WTC11 (cell line): ENCODE data around the gene DGKQ. TPM values are rescaled to one million over a fixed set of nuclear protein-coding genes. Genes with fewer than 3 reads are reported as not detected.

Source experiments
- ATAC-seq: fragments of 200-7000 bp; cut with Tn5 transposase; 2 replicates; pipeline ENCODE4 v1.10.0; 2021; ENCODE audit warnings: mild to moderate bottlenecking, moderate library complexity
- CTCF ChIA-PET: fragments of 300-600 bp; sonication (Branson Sonifier 250); formaldehyde crosslinking; loops from one replicate; lab custom pipeline; 2021; ENCODE audit warnings: antibody characterized with exemption; lab: Charles Lee
- POLR2A ChIA-PET: fragments of 350-600 bp; sonication (Branson Sonifier 250); formaldehyde crosslinking; loops from one replicate; lab custom pipeline; 2021; ENCODE audit warnings: antibody characterized with exemption; lab: Charles Lee
- DNase-seq: peaks from one replicate; pipeline ENCODE4 v3.0.0; 2021; ENCODE audit warnings: low spot score
- H3K27ac Mint-ChIP-seq: 2 replicates; pipeline ENCODE4 v1.8.0; 2021; ENCODE audit warnings: mixed read lengths
- H3K27me3 Mint-ChIP-seq: 2 replicates; pipeline ENCODE4 v1.8.0; 2021; ENCODE audit warnings: low read depth, mild to moderate bottlenecking, moderate library complexity, mixed read lengths
- H3K36me3 Mint-ChIP-seq: 2 replicates; pipeline ENCODE4 v1.8.0; 2021; ENCODE audit warnings: mixed read lengths
- H3K4me1 Mint-ChIP-seq: 2 replicates; pipeline ENCODE4 v1.8.0; 2022; ENCODE audit warnings: mixed read lengths
- H3K4me3 Mint-ChIP-seq: 2 replicates; pipeline ENCODE4 v1.8.0; 2021; ENCODE audit warnings: mild to moderate bottlenecking, moderate library complexity, mixed read lengths
- H3K9me3 Mint-ChIP-seq: 2 replicates; pipeline ENCODE4 v1.8.0; 2021; ENCODE audit warnings: mixed read lengths
- ATF1 ChIP-seq: sonication (generic); formaldehyde crosslinking; IDR thresholded peaks from 2 replicates; pipeline ENCODE4 v1.8.1; 2023; ENCODE audit warnings: mild to moderate bottlenecking, moderate library complexity, missing genetic modification reagents
- GABPB1 ChIP-seq: sonication (generic); formaldehyde crosslinking; IDR thresholded peaks from 2 replicates; pipeline ENCODE4 v1.8.1; 2023; ENCODE audit warnings: mild to moderate bottlenecking, missing genetic modification reagents
- GTF2I ChIP-seq: fragments of 250-450 bp; sonication (Bioruptor Pico); conservative IDR thresholded peaks from 2 replicates; pipeline ENCODE4 v1.4.0; 2021; ENCODE audit warnings: mild to moderate bottlenecking
- IRF2 ChIP-seq: sonication (generic); formaldehyde crosslinking; IDR thresholded peaks from 2 replicates; pipeline ENCODE4 v1.8.0; 2022; ENCODE audit warnings: low read depth, missing genetic modification reagents, borderline replicate concordance
- JAZF1 ChIP-seq: fragments of 250-450 bp; sonication (Bioruptor Pico); IDR thresholded peaks from 2 replicates; pipeline ENCODE4 v1.9.0; 2021; ENCODE audit warnings: moderate library complexity, mild to moderate bottlenecking, inconsistent platforms
- NFE2L1 ChIP-seq: sonication (generic); formaldehyde crosslinking; IDR thresholded peaks from 2 replicates; pipeline ENCODE4 v1.8.1; 2023; ENCODE audit warnings: missing genetic modification reagents
- SMAD4 ChIP-seq: sonication (generic); formaldehyde crosslinking; IDR thresholded peaks from 2 replicates; pipeline ENCODE4 v1.8.0; 2022; ENCODE audit warnings: mild to moderate bottlenecking, missing genetic modification reagents
- TEAD4 ChIP-seq: sonication (generic); formaldehyde crosslinking; IDR thresholded peaks from 2 replicates; pipeline ENCODE4 v1.8.0; 2022; ENCODE audit warnings: mild to moderate bottlenecking, missing genetic modification reagents
- ZNF138 ChIP-seq: sonication (generic); formaldehyde crosslinking; conservative IDR thresholded peaks from 2 replicates; pipeline ENCODE4 v1.8.1; 2022; ENCODE audit warnings: mild to moderate bottlenecking, moderate library complexity, missing genetic modification reagents
- ZNF423 ChIP-seq: fragments of 250-450 bp; sonication (Bioruptor Pico); IDR thresholded peaks from 2 replicates; pipeline ENCODE4 v2.1.2; 2022; ENCODE audit warnings: mild to moderate bottlenecking, moderate library complexity
- total RNA-seq: library from RNA; stranded (reverse); gene quantifications from 3 replicates; pipeline ENCODE4 v1.2.3, GENCODE V29; 2021
- TF ChIP-seq, protein P1 (sequence below): sonication (generic); formaldehyde crosslinking; IDR thresholded peaks from 2 replicates; pipeline ENCODE4 v1.8.0; 2022; ENCODE audit warnings: missing genetic modification reagents
- TF ChIP-seq, protein P2 (sequence below): sonication (generic); formaldehyde crosslinking; IDR thresholded peaks from 2 replicates; pipeline ENCODE4 v1.8.1; 2022; ENCODE audit warnings: low read depth, missing genetic modification reagents, borderline replicate concordance
- TF ChIP-seq, protein P3 (sequence below): sonication (generic); formaldehyde crosslinking; IDR thresholded peaks from 2 replicates; pipeline ENCODE4 v1.8.0; 2022; ENCODE audit warnings: mild to moderate bottlenecking, missing genetic modification reagents
- TF ChIP-seq, protein P4 (sequence below): sonication (generic); formaldehyde crosslinking; IDR thresholded peaks from 2 replicates; pipeline ENCODE4 v1.8.0; 2022; ENCODE audit warnings: mild to moderate bottlenecking, missing genetic modification reagents
- TF ChIP-seq, protein P5 (sequence below): sonication (generic); formaldehyde crosslinking; IDR thresholded peaks from 2 replicates; pipeline ENCODE4 v1.8.0; 2023; ENCODE audit warnings: missing genetic modification reagents
- TF ChIP-seq, protein P6 (sequence below): sonication (generic); formaldehyde crosslinking; conservative IDR thresholded peaks from 2 replicates; pipeline ENCODE4 v1.8.1; 2023; ENCODE audit warnings: mild to moderate bottlenecking, low read depth, missing genetic modification reagents, moderate library complexity

The DGKQ gene
- total RNA-seq, 1 experiment from 2014 or later: 19.3 TPM

DNA sequence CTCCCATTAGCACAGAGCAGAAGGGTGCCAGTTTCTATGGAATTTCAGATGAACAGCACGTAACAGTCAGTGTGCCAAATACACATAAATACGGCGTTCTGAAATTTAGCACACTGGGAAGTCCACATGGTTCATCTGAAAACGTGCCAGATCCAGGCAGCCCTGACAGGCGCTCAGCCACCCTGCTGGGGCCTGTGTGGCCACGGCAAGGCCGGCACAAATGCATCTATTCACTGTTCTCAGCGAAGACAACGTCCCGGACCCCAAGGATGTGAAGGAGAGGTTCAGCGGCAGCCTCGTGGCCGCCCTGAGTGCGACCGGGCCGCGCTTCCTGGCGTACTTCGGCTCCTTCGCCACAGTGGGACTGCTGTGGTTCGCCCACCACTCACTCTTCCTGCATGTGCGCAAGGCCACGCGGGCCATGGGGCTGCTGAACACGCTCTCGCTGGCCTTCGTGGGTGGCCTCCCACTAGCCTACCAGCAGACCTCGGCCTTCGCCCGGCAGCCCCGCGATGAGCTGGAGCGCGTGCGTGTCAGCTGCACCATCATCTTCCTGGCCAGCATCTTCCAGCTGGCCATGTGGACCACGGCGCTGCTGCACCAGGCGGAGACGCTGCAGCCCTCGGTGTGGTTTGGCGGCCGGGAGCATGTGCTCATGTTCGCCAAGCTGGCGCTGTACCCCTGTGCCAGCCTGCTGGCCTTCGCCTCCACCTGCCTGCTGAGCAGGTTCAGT is 15.6 kb downstream of the DGKQ start (continued):
- TF ChIP-seq, protein P1, sequence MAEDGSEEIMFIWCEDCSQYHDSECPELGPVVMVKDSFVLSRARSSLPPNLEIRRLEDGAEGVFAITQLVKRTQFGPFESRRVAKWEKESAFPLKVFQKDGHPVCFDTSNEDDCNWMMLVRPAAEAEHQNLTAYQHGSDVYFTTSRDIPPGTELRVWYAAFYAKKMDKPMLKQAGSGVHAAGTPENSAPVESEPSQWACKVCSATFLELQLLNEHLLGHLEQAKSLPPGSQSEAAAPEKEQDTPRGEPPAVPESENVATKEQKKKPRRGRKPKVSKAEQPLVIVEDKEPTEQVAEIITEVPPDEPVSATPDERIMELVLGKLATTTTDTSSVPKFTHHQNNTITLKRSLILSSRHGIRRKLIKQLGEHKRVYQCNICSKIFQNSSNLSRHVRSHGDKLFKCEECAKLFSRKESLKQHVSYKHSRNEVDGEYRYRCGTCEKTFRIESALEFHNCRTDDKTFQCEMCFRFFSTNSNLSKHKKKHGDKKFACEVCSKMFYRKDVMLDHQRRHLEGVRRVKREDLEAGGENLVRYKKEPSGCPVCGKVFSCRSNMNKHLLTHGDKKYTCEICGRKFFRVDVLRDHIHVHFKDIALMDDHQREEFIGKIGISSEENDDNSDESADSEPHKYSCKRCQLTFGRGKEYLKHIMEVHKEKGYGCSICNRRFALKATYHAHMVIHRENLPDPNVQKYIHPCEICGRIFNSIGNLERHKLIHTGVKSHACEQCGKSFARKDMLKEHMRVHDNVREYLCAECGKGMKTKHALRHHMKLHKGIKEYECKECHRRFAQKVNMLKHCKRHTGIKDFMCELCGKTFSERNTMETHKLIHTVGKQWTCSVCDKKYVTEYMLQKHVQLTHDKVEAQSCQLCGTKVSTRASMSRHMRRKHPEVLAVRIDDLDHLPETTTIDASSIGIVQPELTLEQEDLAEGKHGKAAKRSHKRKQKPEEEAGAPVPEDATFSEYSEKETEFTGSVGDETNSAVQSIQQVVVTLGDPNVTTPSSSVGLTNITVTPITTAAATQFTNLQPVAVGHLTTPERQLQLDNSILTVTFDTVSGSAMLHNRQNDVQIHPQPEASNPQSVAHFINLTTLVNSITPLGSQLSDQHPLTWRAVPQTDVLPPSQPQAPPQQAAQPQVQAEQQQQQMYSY (CRISPR knock-in tag): no peak
- TF ChIP-seq GABPB1 (CRISPR knock-in tag) (no peak), GTF2I (no peak)
- TF ChIP-seq, protein P2, sequence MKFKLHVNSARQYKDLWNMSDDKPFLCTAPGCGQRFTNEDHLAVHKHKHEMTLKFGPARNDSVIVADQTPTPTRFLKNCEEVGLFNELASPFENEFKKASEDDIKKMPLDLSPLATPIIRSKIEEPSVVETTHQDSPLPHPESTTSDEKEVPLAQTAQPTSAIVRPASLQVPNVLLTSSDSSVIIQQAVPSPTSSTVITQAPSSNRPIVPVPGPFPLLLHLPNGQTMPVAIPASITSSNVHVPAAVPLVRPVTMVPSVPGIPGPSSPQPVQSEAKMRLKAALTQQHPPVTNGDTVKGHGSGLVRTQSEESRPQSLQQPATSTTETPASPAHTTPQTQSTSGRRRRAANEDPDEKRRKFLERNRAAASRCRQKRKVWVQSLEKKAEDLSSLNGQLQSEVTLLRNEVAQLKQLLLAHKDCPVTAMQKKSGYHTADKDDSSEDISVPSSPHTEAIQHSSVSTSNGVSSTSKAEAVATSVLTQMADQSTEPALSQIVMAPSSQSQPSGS (CRISPR knock-in tag): no peak
- TF ChIP-seq, all 79 proteins: peak for 0

DNA sequence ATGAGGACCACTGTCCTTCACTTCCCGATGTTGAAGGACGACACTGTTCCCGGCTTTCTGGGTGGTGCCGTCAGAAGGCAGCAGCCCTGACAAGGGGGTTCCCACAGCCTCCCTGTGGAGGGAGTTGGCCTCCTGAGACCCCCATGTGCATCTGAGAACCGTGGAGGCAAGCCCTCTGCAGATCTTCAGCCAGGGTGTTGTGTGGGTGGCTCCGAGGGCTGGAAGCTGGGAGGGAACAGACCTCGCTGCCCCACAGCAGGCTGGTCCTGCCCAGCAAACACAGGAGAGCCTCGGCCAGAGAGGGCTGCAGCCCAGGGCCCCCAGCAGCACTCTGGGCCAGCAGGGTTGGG is 16.2 kb downstream of the DGKQ start:
- no peak overlapping the region for H3K4me3 Mint-ChIP-seq
- no peaks in the 10 kb centered on the region for H3K36me3 Mint-ChIP-seq
- H3K27ac Mint-ChIP-seq: no peak overlapping the region
- H3K9me3 Mint-ChIP-seq: no peaks in the 10 kb centered on the region
- ChIA-PET POLR2A (no interaction called here), CTCF (no interaction called here)
- TF ChIP-seq, protein P3, sequence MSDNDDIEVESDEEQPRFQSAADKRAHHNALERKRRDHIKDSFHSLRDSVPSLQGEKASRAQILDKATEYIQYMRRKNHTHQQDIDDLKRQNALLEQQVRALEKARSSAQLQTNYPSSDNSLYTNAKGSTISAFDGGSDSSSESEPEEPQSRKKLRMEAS (CRISPR knock-in tag): no peak
- TF ChIP-seq TEAD4 (no peak), ZNF138 (CRISPR knock-in tag) (no peak), ATF1 (CRISPR knock-in tag) (no peak), IRF2 (CRISPR knock-in tag) (no peak), JAZF1 (CRISPR knock-in tag) (no peak), SMAD4 (CRISPR knock-in tag) (no peak)
- TF ChIP-seq, protein P4, sequence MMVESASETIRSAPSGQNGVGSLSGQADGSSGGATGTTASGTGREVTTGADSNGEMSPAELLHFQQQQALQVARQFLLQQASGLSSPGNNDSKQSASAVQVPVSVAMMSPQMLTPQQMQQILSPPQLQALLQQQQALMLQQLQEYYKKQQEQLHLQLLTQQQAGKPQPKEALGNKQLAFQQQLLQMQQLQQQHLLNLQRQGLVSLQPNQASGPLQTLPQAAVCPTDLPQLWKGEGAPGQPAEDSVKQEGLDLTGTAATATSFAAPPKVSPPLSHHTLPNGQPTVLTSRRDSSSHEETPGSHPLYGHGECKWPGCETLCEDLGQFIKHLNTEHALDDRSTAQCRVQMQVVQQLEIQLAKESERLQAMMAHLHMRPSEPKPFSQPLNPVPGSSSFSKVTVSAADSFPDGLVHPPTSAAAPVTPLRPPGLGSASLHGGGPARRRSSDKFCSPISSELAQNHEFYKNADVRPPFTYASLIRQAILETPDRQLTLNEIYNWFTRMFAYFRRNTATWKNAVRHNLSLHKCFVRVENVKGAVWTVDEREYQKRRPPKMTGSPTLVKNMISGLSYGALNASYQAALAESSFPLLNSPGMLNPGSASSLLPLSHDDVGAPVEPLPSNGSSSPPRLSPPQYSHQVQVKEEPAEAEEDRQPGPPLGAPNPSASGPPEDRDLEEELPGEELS: no peak
- no peak for DNase-seq
- H3K27me3 Mint-ChIP-seq: no peaks in the 10 kb centered on the region
- ATAC-seq: no peak
- no peaks in the 10 kb centered on the region for H3K4me1 Mint-ChIP-seq

DNA sequence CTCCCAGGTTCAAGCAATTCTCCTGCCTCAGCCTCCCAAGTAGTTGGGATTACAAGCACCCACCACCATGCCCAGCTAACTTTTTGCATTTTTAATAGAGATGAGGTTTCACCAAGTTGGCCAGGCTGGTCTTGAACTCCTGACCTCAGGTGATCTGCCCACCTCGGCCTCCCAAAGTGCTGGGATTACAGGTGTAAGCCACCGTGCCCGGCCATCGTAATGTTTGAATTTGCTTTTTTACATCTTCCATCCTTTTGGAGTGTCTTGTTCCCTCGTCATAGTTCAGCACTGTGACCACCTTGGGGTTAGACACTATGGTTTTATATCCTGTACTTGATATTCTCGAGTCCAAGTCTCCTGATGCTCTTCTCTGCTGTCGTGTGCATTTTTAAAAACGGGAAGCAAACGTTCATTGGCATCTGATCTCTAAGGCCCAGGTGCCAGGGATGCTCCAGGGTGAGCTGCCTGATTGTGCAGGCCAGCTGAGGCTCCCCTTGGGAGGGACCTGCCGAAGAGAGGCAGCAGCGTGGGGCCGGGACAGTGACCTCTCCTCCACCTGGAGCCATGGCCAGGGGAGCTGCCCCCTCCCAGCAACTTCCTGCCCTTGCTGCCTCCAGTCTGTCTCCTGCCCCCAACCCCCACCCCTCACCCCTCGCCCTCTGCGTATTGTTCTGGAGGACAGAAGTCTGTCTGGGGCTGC is 16.7 kb downstream of the DGKQ start:
- no peaks in the 10 kb centered on the region for H3K9me3 Mint-ChIP-seq
- H3K27ac Mint-ChIP-seq: no peak overlapping the region; the same call in 1 of the 2 replicates
- POLR2A ChIA-PET: no interaction called here
- no peak overlapping the region for H3K4me3 Mint-ChIP-seq
- no peaks in the 10 kb centered on the region for H3K36me3 Mint-ChIP-seq
- H3K27me3 Mint-ChIP-seq: no peaks in the 10 kb centered on the region
- DNase-seq: no peak
- ATAC-seq: no peak
- CTCF ChIA-PET: interaction anchor here (0.7 kb wide), 1 partner anchor 439 kb away, joined by 3 read pairs; no protein-coding TSS in a partner anchor
- H3K4me1 Mint-ChIP-seq: no peaks in the 10 kb centered on the region
- TF ChIP-seq ZNF423 (no peak), NFE2L1 (CRISPR knock-in tag) (no peak)
- TF ChIP-seq, protein P5, sequence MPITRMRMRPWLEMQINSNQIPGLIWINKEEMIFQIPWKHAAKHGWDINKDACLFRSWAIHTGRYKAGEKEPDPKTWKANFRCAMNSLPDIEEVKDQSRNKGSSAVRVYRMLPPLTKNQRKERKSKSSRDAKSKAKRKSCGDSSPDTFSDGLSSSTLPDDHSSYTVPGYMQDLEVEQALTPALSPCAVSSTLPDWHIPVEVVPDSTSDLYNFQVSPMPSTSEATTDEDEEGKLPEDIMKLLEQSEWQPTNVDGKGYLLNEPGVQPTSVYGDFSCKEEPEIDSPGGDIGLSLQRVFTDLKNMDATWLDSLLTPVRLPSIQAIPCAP (CRISPR knock-in tag): no peak
- TF ChIP-seq, protein P4: no peak
- TF ChIP-seq, protein P6, sequence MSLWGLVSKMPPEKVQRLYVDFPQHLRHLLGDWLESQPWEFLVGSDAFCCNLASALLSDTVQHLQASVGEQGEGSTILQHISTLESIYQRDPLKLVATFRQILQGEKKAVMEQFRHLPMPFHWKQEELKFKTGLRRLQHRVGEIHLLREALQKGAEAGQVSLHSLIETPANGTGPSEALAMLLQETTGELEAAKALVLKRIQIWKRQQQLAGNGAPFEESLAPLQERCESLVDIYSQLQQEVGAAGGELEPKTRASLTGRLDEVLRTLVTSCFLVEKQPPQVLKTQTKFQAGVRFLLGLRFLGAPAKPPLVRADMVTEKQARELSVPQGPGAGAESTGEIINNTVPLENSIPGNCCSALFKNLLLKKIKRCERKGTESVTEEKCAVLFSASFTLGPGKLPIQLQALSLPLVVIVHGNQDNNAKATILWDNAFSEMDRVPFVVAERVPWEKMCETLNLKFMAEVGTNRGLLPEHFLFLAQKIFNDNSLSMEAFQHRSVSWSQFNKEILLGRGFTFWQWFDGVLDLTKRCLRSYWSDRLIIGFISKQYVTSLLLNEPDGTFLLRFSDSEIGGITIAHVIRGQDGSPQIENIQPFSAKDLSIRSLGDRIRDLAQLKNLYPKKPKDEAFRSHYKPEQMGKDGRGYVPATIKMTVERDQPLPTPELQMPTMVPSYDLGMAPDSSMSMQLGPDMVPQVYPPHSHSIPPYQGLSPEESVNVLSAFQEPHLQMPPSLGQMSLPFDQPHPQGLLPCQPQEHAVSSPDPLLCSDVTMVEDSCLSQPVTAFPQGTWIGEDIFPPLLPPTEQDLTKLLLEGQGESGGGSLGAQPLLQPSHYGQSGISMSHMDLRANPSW (CRISPR knock-in tag): no peak
